Measurements from ENCODE around the gene PACC1. TPM values are rescaled to one million over a fixed set of nuclear protein-coding genes. Genes with fewer than 3 reads are reported as not detected.

PACC1 gene
- total RNA-seq, 3 donors from 2014 or later: 2.7 to 6.2 (median 4.2) TPM

- intact Hi-C loops (cut with DNase I; ENCODE audit: low total_unique reads): loop anchor here (10.0 kb wide), 1 partner anchor 376 kb away; no protein-coding TSS in a partner anchor
- H3K4me1 ChIP-seq: no peaks in the 10 kb centered on the region
- no peaks in the 10 kb centered on the region for H3K36me3 ChIP-seq
- H3K9me3 ChIP-seq: no peaks in the 10 kb centered on the region
- no peak overlapping the region for H3K4me3 ChIP-seq
- H3K27ac ChIP-seq: no peak overlapping the region
- no peak for DNase-seq (ENCODE audit: low spot score in 2 of 2)
- no peak for TF ChIP-seq POLR2AphosphoS5 (IDR thresholded peaks at IDR 0.05)
- TF ChIP-seq CTCF (IDR thresholded peaks at IDR 0.05): no peak
- no peak for TF ChIP-seq POLR2A (IDR thresholded peaks at IDR 0.05)
- no peaks in the 10 kb centered on the region for H3K27me3 ChIP-seq
Measured at GRCh38 chr1:212450331-212450881, 35.7 kb upstream of the PACC1 start.

GRCh38 chr1:212447478-212447877 lies 32.8 kb upstream of the PACC1 start:
- H3K9me3 ChIP-seq: no peaks in the 10 kb centered on the region
- no peaks in the 10 kb centered on the region for H3K4me1 ChIP-seq
- intact Hi-C loops (cut with DNase I; ENCODE audit: low total_unique reads): no loop called here
- H3K36me3 ChIP-seq: no peaks in the 10 kb centered on the region
- H3K27me3 ChIP-seq: no peaks in the 10 kb centered on the region
- no peak for TF ChIP-seq POLR2AphosphoS5 (IDR thresholded peaks at IDR 0.05)
- TF ChIP-seq CTCF (IDR thresholded peaks at IDR 0.05): no peak
- TF ChIP-seq POLR2A (IDR thresholded peaks at IDR 0.05): no peak
- no peak overlapping the region for H3K4me3 ChIP-seq
- H3K27ac ChIP-seq: no peak overlapping the region
- no peak for DNase-seq (ENCODE audit: low spot score in 2 of 2)

GRCh38 chr1:212446333-212446732 lies 31.6 kb upstream of the PACC1 start:
- Histone ChIP-seq H3K4me1 (no peaks in the 10 kb centered on the region), H3K4me3 (no peak overlapping the region), H3K36me3 (no peaks in the 10 kb centered on the region), H3K27ac (no peak overlapping the region), H3K27me3 (no peaks in the 10 kb centered on the region), H3K9me3 (no peaks in the 10 kb centered on the region)
- intact Hi-C loops (cut with DNase I; ENCODE audit: low total_unique reads): no loop called here
- no peak for DNase-seq (ENCODE audit: low spot score in 2 of 2)
- TF ChIP-seq CTCF (IDR thresholded peaks at IDR 0.05) (no peak), POLR2AphosphoS5 (IDR thresholded peaks at IDR 0.05) (no peak), POLR2A (IDR thresholded peaks at IDR 0.05) (no peak)

GRCh38 chr1:212442408-212442807 lies 27.7 kb upstream of the PACC1 start:
- H3K36me3 ChIP-seq: no peaks in the 10 kb centered on the region
- TF ChIP-seq POLR2A (IDR thresholded peaks at IDR 0.05): no peak
- no peak for TF ChIP-seq POLR2AphosphoS5 (IDR thresholded peaks at IDR 0.05)
- TF ChIP-seq CTCF (IDR thresholded peaks at IDR 0.05): no peak
- no peaks in the 10 kb centered on the region for H3K9me3 ChIP-seq
- intact Hi-C loops (cut with DNase I; ENCODE audit: low total_unique reads): no loop called here
- H3K27me3 ChIP-seq: no peaks in the 10 kb centered on the region
- no peaks in the 10 kb centered on the region for H3K4me1 ChIP-seq
- H3K4me3 ChIP-seq: no peak overlapping the region
- no peak overlapping the region for H3K27ac ChIP-seq
- DNase-seq (ENCODE audit: low spot score in 2 of 2): no peak

GRCh38 chr1:212440419-212440818 lies 25.7 kb upstream of the PACC1 start:
- Histone ChIP-seq H3K9me3 (no peaks in the 10 kb centered on the region), H3K4me1 (no peaks in the 10 kb centered on the region), H3K4me3 (no peak overlapping the region), H3K27me3 (no peaks in the 10 kb centered on the region), H3K36me3 (no peaks in the 10 kb centered on the region), H3K27ac (no peak overlapping the region)
- TF ChIP-seq CTCF (IDR thresholded peaks at IDR 0.05) (no peak), POLR2A (IDR thresholded peaks at IDR 0.05) (no peak), POLR2AphosphoS5 (IDR thresholded peaks at IDR 0.05) (no peak)
- intact Hi-C loops (cut with DNase I; ENCODE audit: low total_unique reads): no loop called here
- no peak for DNase-seq (ENCODE audit: low spot score in 2 of 2)

All from breast epithelium (tissue), 4 donors.